ENCODE measurements around the gene WWTR1.

DNA sequence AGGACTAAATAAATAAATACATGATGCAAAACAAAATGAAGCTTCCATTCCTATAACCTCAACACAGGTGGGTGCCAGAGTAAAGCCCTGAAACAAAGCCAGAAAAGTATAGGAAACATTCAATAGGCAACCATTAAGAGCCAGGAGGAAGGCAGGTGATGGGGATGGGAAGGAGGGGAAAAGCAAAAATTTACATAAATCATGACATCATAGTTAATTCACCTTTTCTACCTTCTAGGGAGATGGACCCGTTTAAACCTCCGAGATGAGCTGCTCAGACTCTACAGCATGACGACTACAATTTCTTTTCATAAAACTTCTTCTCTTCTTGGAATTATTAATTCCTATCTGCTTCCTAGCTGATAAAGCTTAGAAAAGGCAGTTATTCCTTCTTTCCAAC lies 155.4 kb downstream of the WWTR1 start:
- TF ChIP-seq, protein P1, sequence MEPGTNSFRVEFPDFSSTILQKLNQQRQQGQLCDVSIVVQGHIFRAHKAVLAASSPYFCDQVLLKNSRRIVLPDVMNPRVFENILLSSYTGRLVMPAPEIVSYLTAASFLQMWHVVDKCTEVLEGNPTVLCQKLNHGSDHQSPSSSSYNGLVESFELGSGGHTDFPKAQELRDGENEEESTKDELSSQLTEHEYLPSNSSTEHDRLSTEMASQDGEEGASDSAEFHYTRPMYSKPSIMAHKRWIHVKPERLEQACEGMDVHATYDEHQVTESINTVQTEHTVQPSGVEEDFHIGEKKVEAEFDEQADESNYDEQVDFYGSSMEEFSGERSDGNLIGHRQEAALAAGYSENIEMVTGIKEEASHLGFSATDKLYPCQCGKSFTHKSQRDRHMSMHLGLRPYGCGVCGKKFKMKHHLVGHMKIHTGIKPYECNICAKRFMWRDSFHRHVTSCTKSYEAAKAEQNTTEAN (CRISPR knock-in tag; IDR thresholded peaks at IDR 0.05) = no peak
- TF ChIP-seq, protein P2, sequence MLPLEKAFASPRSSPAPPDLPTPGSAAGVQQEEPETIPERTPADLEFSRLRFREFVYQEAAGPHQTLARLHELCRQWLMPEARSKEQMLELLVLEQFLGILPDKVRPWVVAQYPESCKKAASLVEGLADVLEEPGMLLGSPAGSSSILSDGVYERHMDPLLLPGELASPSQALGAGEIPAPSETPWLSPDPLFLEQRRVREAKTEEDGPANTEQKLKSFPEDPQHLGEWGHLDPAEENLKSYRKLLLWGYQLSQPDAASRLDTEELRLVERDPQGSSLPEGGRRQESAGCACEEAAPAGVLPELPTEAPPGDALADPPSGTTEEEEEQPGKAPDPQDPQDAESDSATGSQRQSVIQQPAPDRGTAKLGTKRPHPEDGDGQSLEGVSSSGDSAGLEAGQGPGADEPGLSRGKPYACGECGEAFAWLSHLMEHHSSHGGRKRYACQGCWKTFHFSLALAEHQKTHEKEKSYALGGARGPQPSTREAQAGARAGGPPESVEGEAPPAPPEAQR (CRISPR knock-in tag; IDR thresholded peaks at IDR 0.05) = no peak
- TF ChIP-seq, protein P3, sequence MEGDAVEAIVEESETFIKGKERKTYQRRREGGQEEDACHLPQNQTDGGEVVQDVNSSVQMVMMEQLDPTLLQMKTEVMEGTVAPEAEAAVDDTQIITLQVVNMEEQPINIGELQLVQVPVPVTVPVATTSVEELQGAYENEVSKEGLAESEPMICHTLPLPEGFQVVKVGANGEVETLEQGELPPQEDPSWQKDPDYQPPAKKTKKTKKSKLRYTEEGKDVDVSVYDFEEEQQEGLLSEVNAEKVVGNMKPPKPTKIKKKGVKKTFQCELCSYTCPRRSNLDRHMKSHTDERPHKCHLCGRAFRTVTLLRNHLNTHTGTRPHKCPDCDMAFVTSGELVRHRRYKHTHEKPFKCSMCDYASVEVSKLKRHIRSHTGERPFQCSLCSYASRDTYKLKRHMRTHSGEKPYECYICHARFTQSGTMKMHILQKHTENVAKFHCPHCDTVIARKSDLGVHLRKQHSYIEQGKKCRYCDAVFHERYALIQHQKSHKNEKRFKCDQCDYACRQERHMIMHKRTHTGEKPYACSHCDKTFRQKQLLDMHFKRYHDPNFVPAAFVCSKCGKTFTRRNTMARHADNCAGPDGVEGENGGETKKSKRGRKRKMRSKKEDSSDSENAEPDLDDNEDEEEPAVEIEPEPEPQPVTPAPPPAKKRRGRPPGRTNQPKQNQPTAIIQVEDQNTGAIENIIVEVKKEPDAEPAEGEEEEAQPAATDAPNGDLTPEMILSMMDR (IDR thresholded peaks at IDR 0.05) = no peak
- TF ChIP-seq ZNF232 (CRISPR knock-in tag; IDR thresholded peaks at IDR 0.05) (no peak), CREB1 (CRISPR knock-in tag; IDR thresholded peaks at IDR 0.05) (no peak)

All from WTC11 (cell line).